Upper lobe of left lung (tissue), 4 donors: ENCODE measurements around the gene RAB11FIP4.

Source experiments
- POLR2A ChIP-seq, 4 donors: fragments of 450-650 bp; IDR thresholded peaks; one replicate each; pipeline ENCODE4 v1.5.1; 2016 to 2017; ENCODE audit warnings: antibody characterized with exemption in 4 of 4, mild to moderate bottlenecking in 2 of 4
- TF ChIP-seq, protein P1 (sequence below), 6 experiments: fragments of 450-650 bp in 4 of 6; fragments of 200-600 bp in 2 of 6; sonication (generic) in 2 of 6; IDR thresholded peaks; one replicate each; pipeline ENCODE4 v1.5.1; 2016 to 2019; ENCODE audit warnings: antibody characterized with exemption in 6 of 6

DNA sequence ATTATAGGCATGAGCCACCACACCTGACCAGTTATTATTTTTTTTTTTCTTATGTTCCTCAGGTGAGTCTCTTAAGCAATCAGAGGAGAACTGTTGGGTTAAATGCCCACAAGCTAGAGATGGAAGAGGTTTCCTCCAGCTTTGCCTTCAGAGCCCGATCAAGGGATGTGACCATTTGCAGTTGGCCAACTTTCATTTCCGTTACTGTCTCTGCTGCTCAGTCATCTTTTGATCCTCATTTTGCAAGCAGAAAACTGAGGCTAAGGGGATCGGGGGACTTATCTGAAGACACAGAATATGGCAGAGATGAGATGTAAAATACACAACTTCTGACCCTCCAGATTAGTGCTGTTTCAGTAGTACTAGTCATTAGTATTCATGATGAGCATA lies 188.8 kb downstream of the RAB11FIP4 start:
- no peak for TF ChIP-seq POLR2A (IDR thresholded peaks at IDR 0.05)
- TF ChIP-seq, protein P1, sequence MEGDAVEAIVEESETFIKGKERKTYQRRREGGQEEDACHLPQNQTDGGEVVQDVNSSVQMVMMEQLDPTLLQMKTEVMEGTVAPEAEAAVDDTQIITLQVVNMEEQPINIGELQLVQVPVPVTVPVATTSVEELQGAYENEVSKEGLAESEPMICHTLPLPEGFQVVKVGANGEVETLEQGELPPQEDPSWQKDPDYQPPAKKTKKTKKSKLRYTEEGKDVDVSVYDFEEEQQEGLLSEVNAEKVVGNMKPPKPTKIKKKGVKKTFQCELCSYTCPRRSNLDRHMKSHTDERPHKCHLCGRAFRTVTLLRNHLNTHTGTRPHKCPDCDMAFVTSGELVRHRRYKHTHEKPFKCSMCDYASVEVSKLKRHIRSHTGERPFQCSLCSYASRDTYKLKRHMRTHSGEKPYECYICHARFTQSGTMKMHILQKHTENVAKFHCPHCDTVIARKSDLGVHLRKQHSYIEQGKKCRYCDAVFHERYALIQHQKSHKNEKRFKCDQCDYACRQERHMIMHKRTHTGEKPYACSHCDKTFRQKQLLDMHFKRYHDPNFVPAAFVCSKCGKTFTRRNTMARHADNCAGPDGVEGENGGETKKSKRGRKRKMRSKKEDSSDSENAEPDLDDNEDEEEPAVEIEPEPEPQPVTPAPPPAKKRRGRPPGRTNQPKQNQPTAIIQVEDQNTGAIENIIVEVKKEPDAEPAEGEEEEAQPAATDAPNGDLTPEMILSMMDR (IDR thresholded peaks at IDR 0.05): no peak
